Measurements from ENCODE around the gene MTMR8. TPM values are rescaled to one million over a fixed set of nuclear protein-coding genes. Genes with fewer than 3 reads are reported as not detected.
"Not testable (repeated sequence)": the region's sequence is repeated elsewhere in the genome, so short reads cannot be mapped to it uniquely, and the experiment has no call there.

MTMR8 gene
- 1 to 10 TPM; 4.3 to 6.0 TPM for total RNA-seq
- polyA plus RNA-seq, result 1 to 10 TPM; 3.0 to 3.6 TPM
- long read RNA-seq, donor 1, partial matches to known transcripts, result 3 of 21 reads
- long read RNA-seq, donor 1, other reads (novel, unspliced or antisense), result 18 of 21 reads
- long read RNA-seq, donor 2, partial matches to known transcripts, result 1 of 6 reads
- long read RNA-seq, donor 2, other reads (novel, unspliced or antisense), result 5 of 6 reads

DNA sequence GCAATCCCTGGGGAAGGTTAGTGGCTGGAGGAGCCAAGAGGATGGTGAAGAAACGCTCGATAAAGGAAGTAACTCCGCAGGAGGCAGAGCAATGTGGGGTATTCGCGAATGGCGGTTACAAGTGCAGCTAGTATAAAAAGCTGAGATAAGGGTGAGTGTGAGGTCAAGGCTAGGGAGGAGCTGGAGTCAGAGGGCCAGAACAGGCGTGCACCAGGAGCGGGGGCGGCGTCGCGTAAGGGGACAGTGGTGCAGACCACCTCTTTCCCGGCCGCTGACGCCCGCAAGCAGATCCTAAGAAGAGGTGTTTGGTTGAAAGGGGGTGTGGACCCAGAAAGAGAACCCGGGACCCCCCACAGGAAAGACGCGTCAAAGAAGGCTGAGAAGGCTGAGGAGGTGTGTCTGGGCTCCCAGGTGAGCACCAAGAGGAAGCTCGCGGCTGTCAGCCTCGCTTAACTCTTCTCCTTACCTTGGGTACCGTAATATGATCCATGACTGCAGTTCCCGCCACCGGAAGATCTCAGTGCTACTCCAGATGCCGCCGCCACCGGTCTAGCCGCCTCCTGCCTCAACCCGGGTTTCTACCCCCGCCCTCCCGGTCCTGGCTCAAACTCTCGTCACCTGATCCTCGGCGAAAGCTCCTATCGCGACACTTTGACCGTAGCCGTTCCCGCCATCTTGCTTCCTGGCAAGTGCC is at the start of gene MTMR8:
MTMR8 (minus strand) TSS at position 579 of the 694 bp plus-strand sequence; CDS start at position 490, 89 bp downstream.
- no peaks in the 10 kb centered on the region for H3K36me3 ChIP-seq (ENCODE audit: control insufficient read depth in 1 of 2, insufficient read depth in 2 of 2, low read length in 1 of 2)
- ATAC-seq (ENCODE audit: low FRiP score), result peak; percentile 83
- WGBS, 2 donors, result 1 to 32% methylated on average over 40 of the region's 40 CpGs

DNA sequence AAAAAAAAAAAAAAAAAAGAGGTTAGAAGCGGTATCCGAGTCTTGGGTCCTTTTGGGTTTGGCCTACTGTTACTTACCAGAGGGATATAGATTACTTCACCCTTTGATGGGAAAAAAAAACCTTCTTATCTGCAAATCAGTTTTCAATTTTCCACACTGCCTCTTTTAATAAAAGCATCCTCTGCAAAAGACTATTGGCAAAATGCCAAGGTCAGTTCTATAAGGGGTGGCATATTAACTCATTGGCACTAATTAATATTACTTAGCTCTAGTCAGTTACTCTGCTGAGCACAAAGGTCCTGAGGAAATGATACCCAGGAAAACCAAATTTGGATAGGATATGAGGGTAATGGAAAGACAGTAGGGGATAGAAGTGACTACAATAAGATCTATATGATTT is 44.3 kb upstream of the MTMR8 start:
- Histone ChIP-seq H3K27me3 (ENCODE audit: control insufficient read depth in 1 of 2, insufficient read depth in 2 of 2, low read length in 1 of 2) (no peaks in the 10 kb centered on the region), H3K36me3 (ENCODE audit: control insufficient read depth in 1 of 2, insufficient read depth in 2 of 2, low read length in 1 of 2) (no peaks in the 10 kb centered on the region), H3K4me3 (ENCODE audit: low read length in 2 of 2) (no peak overlapping the region), H3K4me1 (ENCODE audit: control insufficient read depth in 1 of 2, insufficient read depth in 2 of 2, low read length in 2 of 2) (no peaks in the 10 kb centered on the region), H3K9me3 (ENCODE audit: control insufficient read depth, low read length) (no peaks in the 10 kb centered on the region), H3K27ac (ENCODE audit: low read depth in 1 of 2, low read length in 2 of 2) (no peak overlapping the region)
- WGBS, 2 donors, result 78 to 91% methylated on average over 2 of the region's 2 CpGs
- DNase-seq, result no peak
- ATAC-seq (ENCODE audit: low FRiP score), result no peak
- intact Hi-C loops (cut with DNase I), result no loop called here

More for the DNA sequence above, at the start of gene MTMR8:
- DNase-seq, result peak; percentile 83 to 91
- no peaks in the 10 kb centered on the region for H3K9me3 ChIP-seq (ENCODE audit: control insufficient read depth, low read length)
- H3K27ac ChIP-seq (ENCODE audit: low read depth in 1 of 2, low read length in 2 of 2), result no peak within 1 kb of the TSS
- H3K4me3 ChIP-seq (ENCODE audit: low read length in 2 of 2), result peak within 1 kb of the TSS; percentile 33 to 67
- H3K4me1 ChIP-seq (ENCODE audit: control insufficient read depth in 1 of 2, insufficient read depth in 2 of 2, low read length in 2 of 2), result peaks cover 0 to 4% of the 10 kb centered on the region in 2 donors
- intact Hi-C loops (cut with DNase I), result loop anchor here in 1 of 2 donors (10.0 kb wide), 1 partner anchor 190 kb away; the partner anchor contains the start of gene AMER1
- no peaks in the 10 kb centered on the region for H3K27me3 ChIP-seq (ENCODE audit: control insufficient read depth in 1 of 2, insufficient read depth in 2 of 2, low read length in 1 of 2)

DNA sequence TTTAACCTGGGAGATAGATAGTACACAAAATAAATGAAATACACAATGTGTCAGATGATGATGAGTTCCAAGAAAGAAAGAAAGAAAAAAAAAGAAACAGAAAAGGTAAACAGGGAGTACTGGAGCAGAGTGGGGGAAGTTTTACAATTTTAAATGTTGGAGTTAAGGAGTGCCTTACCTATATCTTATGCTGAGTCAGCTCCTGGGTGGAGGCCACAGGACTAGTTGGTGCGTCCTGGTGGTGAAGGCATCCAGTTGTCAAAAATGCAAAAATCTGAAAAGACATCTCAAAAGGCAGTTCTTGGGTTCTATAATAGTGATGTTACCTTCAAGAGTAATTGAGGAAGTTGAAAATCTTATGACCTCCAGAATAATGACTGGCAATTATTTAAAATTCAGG is 42.4 kb upstream of the MTMR8 start:
- Histone ChIP-seq H3K36me3 (ENCODE audit: control insufficient read depth in 1 of 2, insufficient read depth in 2 of 2, low read length in 1 of 2) (no peaks in the 10 kb centered on the region), H3K4me3 (ENCODE audit: low read length in 2 of 2) (no peak overlapping the region), H3K9me3 (ENCODE audit: control insufficient read depth, low read length) (no peaks in the 10 kb centered on the region), H3K27me3 (ENCODE audit: control insufficient read depth in 1 of 2, insufficient read depth in 2 of 2, low read length in 1 of 2) (no peaks in the 10 kb centered on the region), H3K27ac (ENCODE audit: low read depth in 1 of 2, low read length in 2 of 2) (no peak overlapping the region), H3K4me1 (ENCODE audit: control insufficient read depth in 1 of 2, insufficient read depth in 2 of 2, low read length in 2 of 2) (no peaks in the 10 kb centered on the region)
- DNase-seq, result no peak
- WGBS, 2 donors, result 73 to 84% methylated on average over 1 of the region's 1 CpG
- ATAC-seq (ENCODE audit: low FRiP score), result no peak
- intact Hi-C loops (cut with DNase I), result no loop called here

DNA sequence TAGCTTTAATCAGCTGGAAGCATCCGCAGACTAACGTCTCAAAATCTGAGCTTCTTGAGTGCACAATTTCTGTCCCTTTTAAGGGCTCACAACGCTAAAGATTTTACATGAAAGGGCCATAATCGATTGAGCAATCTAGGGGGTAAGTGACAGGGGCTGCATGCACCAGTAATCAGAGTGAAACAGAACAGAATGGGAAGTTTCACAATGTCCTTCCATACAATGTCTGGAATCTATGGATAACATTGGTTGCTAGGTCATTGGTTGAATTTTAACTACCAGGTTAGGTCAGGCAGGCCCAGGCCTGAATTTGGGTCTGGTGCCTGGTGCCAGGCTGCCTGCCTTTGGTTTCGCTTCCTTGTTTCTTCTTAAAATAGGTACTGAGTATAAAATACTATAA is 42.0 kb upstream of the MTMR8 start:
- Histone ChIP-seq H3K27ac (ENCODE audit: low read depth in 1 of 2, low read length in 2 of 2) (no peak overlapping the region), H3K4me1 (ENCODE audit: control insufficient read depth in 1 of 2, insufficient read depth in 2 of 2, low read length in 2 of 2) (no peaks in the 10 kb centered on the region), H3K4me3 (ENCODE audit: low read length in 2 of 2) (no peak overlapping the region), H3K27me3 (ENCODE audit: control insufficient read depth in 1 of 2, insufficient read depth in 2 of 2, low read length in 1 of 2) (no peaks in the 10 kb centered on the region), H3K9me3 (ENCODE audit: control insufficient read depth, low read length) (peaks cover under 1% of the 10 kb centered on the region), H3K36me3 (ENCODE audit: control insufficient read depth in 1 of 2, insufficient read depth in 2 of 2, low read length in 1 of 2) (no peaks in the 10 kb centered on the region)
- WGBS, 2 donors, result 73 to 85% methylated on average over 5 of the region's 5 CpGs
- DNase-seq, result no peak
- intact Hi-C loops (cut with DNase I), result no loop called here
- no peak for ATAC-seq (ENCODE audit: low FRiP score)

DNA sequence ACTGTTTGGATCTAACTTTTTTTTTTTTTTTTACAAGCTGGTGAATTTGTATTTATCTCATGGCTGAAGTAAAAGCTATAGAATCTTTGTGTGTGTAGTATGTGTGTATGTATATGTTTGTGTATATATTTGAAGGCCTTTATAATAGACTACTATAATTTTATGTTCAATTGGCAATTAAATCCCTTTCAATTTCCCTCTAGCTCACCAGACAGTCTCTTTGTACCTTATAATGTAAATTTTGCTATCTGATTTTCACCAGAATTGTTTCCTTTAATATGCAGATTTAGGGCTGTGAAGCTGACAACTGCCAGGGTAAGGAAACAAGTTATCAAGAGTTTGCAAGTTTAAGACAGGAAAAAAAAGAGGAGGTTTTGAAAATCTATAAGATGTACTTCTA is 33.1 kb upstream of the MTMR8 start:
- intact Hi-C loops (cut with DNase I), result no loop called here

DNA sequence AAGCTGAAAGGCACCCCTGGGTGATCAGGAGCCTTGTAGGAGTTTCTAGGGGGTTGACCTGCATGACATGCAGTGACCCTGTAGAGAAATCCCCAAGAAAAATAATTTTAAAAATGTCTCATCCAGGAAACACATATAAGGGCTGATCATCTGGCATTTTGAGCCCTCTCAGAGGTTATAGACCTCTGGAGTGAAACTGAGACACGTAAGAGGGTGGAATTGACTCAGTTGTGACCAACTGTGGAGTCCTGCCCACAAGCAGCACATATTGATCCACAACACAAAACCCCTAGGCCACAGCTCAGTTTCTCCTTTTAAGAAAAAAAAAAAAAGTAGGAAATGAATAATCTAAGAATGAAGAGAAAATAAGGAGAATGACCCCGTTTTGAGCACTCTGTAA is 32.5 kb upstream of the MTMR8 start:
- H3K27me3 ChIP-seq (ENCODE audit: control insufficient read depth in 1 of 2, insufficient read depth in 2 of 2, low read length in 1 of 2), result no peaks in the 10 kb centered on the region
- no peak for ATAC-seq (ENCODE audit: low FRiP score)
- no peak overlapping the region for H3K4me3 ChIP-seq (ENCODE audit: low read length in 2 of 2)
- no peaks in the 10 kb centered on the region for H3K36me3 ChIP-seq (ENCODE audit: control insufficient read depth in 1 of 2, insufficient read depth in 2 of 2, low read length in 1 of 2)
- no peaks in the 10 kb centered on the region for H3K4me1 ChIP-seq (ENCODE audit: control insufficient read depth in 1 of 2, insufficient read depth in 2 of 2, low read length in 2 of 2)
- peaks cover 2% of the 10 kb centered on the region for H3K9me3 ChIP-seq (ENCODE audit: control insufficient read depth, low read length)
- no peak for DNase-seq
- no peak overlapping the region for H3K27ac ChIP-seq (ENCODE audit: low read depth in 1 of 2, low read length in 2 of 2)
- WGBS, 2 donors, result 30 to 51% methylated on average over 2 of the region's 2 CpGs
- intact Hi-C loops (cut with DNase I), result no loop called here

More for the DNA sequence above, 33.1 kb upstream of the MTMR8 start:
- no peak for DNase-seq
- H3K27me3 ChIP-seq (ENCODE audit: control insufficient read depth in 1 of 2, insufficient read depth in 2 of 2, low read length in 1 of 2), result no peaks in the 10 kb centered on the region
- H3K4me3 ChIP-seq (ENCODE audit: low read length in 2 of 2), result no peak overlapping the region
- no peaks in the 10 kb centered on the region for H3K4me1 ChIP-seq (ENCODE audit: control insufficient read depth in 1 of 2, insufficient read depth in 2 of 2, low read length in 2 of 2)
- no peak for ATAC-seq (ENCODE audit: low FRiP score)
- H3K9me3 ChIP-seq (ENCODE audit: control insufficient read depth, low read length), result peaks cover 2% of the 10 kb centered on the region
- no peaks in the 10 kb centered on the region for H3K36me3 ChIP-seq (ENCODE audit: control insufficient read depth in 1 of 2, insufficient read depth in 2 of 2, low read length in 1 of 2)
- no peak overlapping the region for H3K27ac ChIP-seq (ENCODE audit: low read depth in 1 of 2, low read length in 2 of 2)

DNA sequence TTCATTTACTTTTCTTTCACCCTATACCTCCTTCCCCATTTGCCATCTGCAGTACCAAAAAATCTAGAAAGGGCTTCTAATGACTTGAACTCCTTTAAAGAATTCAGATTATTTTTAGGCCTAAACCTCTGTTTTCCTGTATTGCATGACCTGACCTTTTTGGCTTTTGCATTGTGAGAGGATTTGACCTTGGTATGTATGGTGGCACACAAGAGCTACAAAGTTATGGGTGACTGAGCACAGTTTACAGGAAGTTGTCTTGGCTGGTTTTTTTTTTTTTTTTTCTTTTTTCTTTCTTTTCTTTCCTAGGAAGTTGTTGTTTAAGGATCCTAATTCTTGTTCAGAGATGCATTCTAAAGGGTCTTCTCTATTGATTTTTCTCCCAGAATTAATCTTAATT is 32.0 kb upstream of the MTMR8 start:
- Histone ChIP-seq H3K36me3 (ENCODE audit: control insufficient read depth in 1 of 2, insufficient read depth in 2 of 2, low read length in 1 of 2) (no peaks in the 10 kb centered on the region), H3K27ac (ENCODE audit: low read depth in 1 of 2, low read length in 2 of 2) (no peak overlapping the region), H3K9me3 (ENCODE audit: control insufficient read depth, low read length) (peaks cover 2% of the 10 kb centered on the region), H3K4me3 (ENCODE audit: low read length in 2 of 2) (no peak overlapping the region), H3K27me3 (ENCODE audit: control insufficient read depth in 1 of 2, insufficient read depth in 2 of 2, low read length in 1 of 2) (no peaks in the 10 kb centered on the region), H3K4me1 (ENCODE audit: control insufficient read depth in 1 of 2, insufficient read depth in 2 of 2, low read length in 2 of 2) (no peaks in the 10 kb centered on the region)
- ATAC-seq (ENCODE audit: low FRiP score) (no peak), DNase-seq (no peak)
- intact Hi-C loops (cut with DNase I), result no loop called here

DNA sequence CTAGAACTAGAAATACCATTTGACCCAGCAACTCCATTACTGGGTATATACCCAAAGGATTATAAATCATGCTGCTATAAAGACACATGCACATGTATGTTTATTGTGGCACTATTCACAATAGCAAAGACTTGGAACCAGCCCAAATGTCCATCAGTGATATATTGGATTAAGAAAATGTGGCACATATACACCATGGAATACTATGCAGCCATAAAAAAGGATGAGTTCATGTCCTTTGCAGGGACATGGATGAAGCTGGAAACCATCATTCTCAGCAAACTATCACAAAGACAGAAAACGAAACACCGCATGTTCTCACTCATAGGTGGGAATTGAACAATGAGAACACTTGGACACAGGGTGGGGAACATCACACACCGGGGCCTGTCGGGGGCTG is 14.5 kb upstream of the MTMR8 start:
- H3K27me3 ChIP-seq (ENCODE audit: control insufficient read depth in 1 of 2, insufficient read depth in 2 of 2, low read length in 1 of 2); H3K27ac ChIP-seq (ENCODE audit: low read depth in 1 of 2, low read length in 2 of 2); H3K36me3 ChIP-seq (ENCODE audit: control insufficient read depth in 1 of 2, insufficient read depth in 2 of 2, low read length in 1 of 2); H3K9me3 ChIP-seq (ENCODE audit: control insufficient read depth, low read length); DNase-seq; intact Hi-C loops (cut with DNase I); H3K4me1 ChIP-seq (ENCODE audit: control insufficient read depth in 1 of 2, insufficient read depth in 2 of 2, low read length in 2 of 2); ATAC-seq (ENCODE audit: low FRiP score); H3K4me3 ChIP-seq (ENCODE audit: low read length in 2 of 2): not testable (repeated sequence)
- WGBS, 2 donors, result 93 to 96% methylated on average over 4 of the region's 4 CpGs

DNA sequence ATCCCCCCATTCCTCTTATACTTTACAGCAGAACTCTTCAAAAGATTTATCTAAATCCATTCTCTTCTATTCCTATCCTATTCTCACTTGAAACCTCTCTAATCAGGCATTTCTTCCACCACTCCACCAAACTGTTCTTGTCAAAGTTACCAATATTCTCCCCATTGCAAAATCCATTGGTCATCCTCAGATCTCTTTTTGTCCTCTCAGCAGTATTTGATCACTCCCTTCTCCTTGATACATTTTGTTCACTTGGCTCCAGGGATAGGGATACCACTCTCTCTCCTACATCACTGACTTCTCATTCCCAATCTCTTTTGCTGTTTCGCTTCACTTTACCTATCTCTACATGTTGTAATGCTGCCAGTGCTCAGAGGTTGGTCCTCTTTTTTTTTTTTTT is 2.8 kb upstream of the MTMR8 start:
- Histone ChIP-seq H3K4me3 (ENCODE audit: low read length in 2 of 2) (no peak overlapping the region), H3K4me1 (ENCODE audit: control insufficient read depth in 1 of 2, insufficient read depth in 2 of 2, low read length in 2 of 2) (peaks cover 0 to 4% of the 10 kb centered on the region in 2 donors), H3K36me3 (ENCODE audit: control insufficient read depth in 1 of 2, insufficient read depth in 2 of 2, low read length in 1 of 2) (no peaks in the 10 kb centered on the region), H3K9me3 (ENCODE audit: control insufficient read depth, low read length) (no peaks in the 10 kb centered on the region), H3K27ac (ENCODE audit: low read depth in 1 of 2, low read length in 2 of 2) (no peak overlapping the region), H3K27me3 (ENCODE audit: control insufficient read depth in 1 of 2, insufficient read depth in 2 of 2, low read length in 1 of 2) (no peaks in the 10 kb centered on the region)
- whole genome bisulfite sequencing, 2 donors, result 85 to 90% methylated on average over 1 of the region's 1 CpG
- ATAC-seq (ENCODE audit: low FRiP score), result no peak
- no peak for DNase-seq
- intact Hi-C loops (cut with DNase I), result loop anchor here in 1 of 2 donors (10.0 kb wide), 1 partner anchor 193 kb away; the partner anchor contains the start of gene AMER1
